Esophagus squamous epithelium (tissue), 4 donors: ENCODE data around the gene LARGE1.

ENCODE experiments used
- CTCF ChIP-seq, 6 experiments: fragments of 450-650 bp in 4 of 6; fragments of 200-600 bp in 2 of 6; sonication (generic) in 2 of 6; IDR thresholded peaks; one replicate each; pipeline ENCODE4 v1.5.1; 2016 to 2019; ENCODE audit warnings: antibody characterized with exemption in 6 of 6, mild to moderate bottlenecking in 4 of 6, moderate library complexity in 4 of 6
- POLR2A ChIP-seq, 4 donors: fragments of 450-650 bp; IDR thresholded peaks; one replicate each; pipeline ENCODE4 v1.6.1; 2017; ENCODE audit warnings: antibody characterized with exemption in 4 of 4, mild to moderate bottlenecking in 4 of 4, moderate library complexity in 3 of 4

DNA sequence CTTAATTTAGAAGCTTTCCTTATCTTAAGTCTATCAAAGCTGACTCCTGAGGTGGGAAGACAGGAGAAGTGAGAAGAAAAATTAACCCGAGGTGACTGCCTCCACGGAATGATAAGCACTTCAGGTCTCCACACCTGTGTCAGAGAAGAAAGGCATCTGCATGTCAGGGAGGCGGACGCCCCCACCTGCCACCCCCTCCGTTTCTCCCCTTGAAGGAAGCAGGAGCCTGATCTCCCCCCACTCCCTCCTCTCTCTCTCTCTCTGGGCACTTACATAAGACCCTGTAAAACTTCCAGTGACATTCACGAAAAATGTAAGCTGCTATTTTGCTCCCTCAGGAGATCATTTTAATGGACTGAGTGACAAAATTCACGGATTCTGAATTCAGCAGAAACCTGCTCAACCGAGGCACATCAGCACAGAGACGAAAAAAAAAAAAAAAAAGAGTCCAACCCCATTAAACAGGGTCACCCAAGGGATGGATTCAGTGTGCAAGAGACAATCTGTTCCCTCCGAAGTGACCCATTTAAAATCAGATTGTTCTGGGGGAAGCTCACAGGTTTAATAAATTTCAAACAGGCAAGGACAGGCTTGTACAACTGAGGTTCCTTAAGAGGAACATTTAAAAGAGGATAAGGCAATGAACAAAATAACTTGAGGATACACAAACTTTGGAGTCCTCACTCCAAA is 1.5 kb downstream of the LARGE1 start:
- TF ChIP-seq POLR2A (IDR thresholded peaks at IDR 0.05) (no peak), CTCF (IDR thresholded peaks at IDR 0.05) (no peak)
